SK-N-MC (cell line): ENCODE measurements around the gene OLFML1.

Experiments used
- EZH2 ChIP-seq: fragments of 200-600 bp; sonication (generic); IDR thresholded peaks from one replicate; pipeline ENCODE4 v1.6.1; 2017; ENCODE audit warnings: antibody characterized with exemption
- POLR2AphosphoS5 ChIP-seq: IDR thresholded peaks from 2 replicates; pipeline ENCODE4 v1.6.1; 2012; ENCODE audit warnings: mild to moderate bottlenecking, low read depth, low read length, borderline replicate concordance

DNA sequence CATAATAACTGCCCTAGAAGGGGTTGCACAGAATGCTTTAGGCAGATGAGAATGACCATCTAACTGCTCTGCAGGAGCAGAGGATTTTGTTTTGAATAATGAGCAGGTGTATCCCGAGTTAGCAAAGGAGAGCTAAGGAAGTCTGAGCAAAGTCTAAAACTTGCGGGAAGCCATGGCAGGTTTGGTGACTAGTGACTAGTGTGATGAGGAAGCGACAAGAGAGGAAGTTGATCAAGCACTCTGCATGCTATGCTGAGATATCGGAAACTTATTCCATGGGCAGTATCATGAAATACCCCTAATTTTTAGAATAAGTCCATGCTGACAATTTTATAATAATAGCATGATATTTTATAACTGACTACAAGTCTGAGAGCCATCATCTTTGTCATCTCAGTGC, 12.9 kb downstream of the OLFML1 start:
- TF ChIP-seq EZH2 = no peak
- TF ChIP-seq POLR2AphosphoS5 = no peak
